KMS-11 (cell line): ENCODE results near the gene DNAAF9.
"Not testable (repeated sequence)": the region's sequence is repeated elsewhere in the genome, so short reads cannot be mapped to it uniquely, and the experiment has no call there.

Experiments used
- H2AFZ ChIP-seq: fragments of 200-600 bp; sonication (generic); 2 replicates; pipeline ENCODE4 v1.6.1; 2016; ENCODE audit warnings: antibody characterized with exemption, mixed run types, low read depth
- H3K27ac ChIP-seq: fragments of 200-600 bp; sonication (generic); 2 replicates; pipeline ENCODE4 v1.6.1; 2016; ENCODE audit warnings: mild to moderate bottlenecking, mixed run types
- H3K27me3 ChIP-seq: fragments of 200-600 bp; sonication (generic); 2 replicates; pipeline ENCODE4 v1.6.1; 2017; ENCODE audit warnings: mild to moderate bottlenecking, low read depth, mixed run types, moderate library complexity; ENCODE audit not compliant: insufficient read depth
- H3K36me3 ChIP-seq: fragments of 200-600 bp; sonication (generic); 2 replicates; pipeline ENCODE4 v1.6.1; 2017; ENCODE audit warnings: mild to moderate bottlenecking, mixed run types; ENCODE audit not compliant: insufficient read depth
- H3K4me1 ChIP-seq: fragments of 200-600 bp; sonication (generic); 2 replicates; pipeline ENCODE4 v1.6.1; 2016; ENCODE audit warnings: mild to moderate bottlenecking, low read depth, mixed run types; ENCODE audit not compliant: poor library complexity, severe bottlenecking
- H3K4me2 ChIP-seq: fragments of 200-600 bp; sonication (generic); 2 replicates; pipeline ENCODE4 v1.7.0; 2016; ENCODE audit warnings: mild to moderate bottlenecking, mixed run types
- H3K4me3 ChIP-seq: fragments of 200-600 bp; sonication (generic); IDR thresholded peaks from 2 replicates; pipeline ENCODE4 v1.6.1; 2017; ENCODE audit warnings: low read depth, low read length, mixed read lengths; ENCODE audit not compliant: insufficient read depth
- H3K79me2 ChIP-seq: fragments of 200-600 bp; sonication (generic); 2 replicates; pipeline ENCODE4 v1.6.1; 2016; ENCODE audit warnings: low read depth, mixed run types; ENCODE audit not compliant: insufficient read depth
- H3K9ac ChIP-seq: fragments of 200-600 bp; sonication (generic); 2 replicates; pipeline ENCODE4 v1.6.1; 2016; ENCODE audit warnings: mild to moderate bottlenecking, mixed run types
- H4K20me1 ChIP-seq: fragments of 200-600 bp; sonication (generic); 2 replicates; pipeline ENCODE4 v1.6.1; 2016; ENCODE audit warnings: mild to moderate bottlenecking, mixed run types; ENCODE audit not compliant: insufficient read depth
- CTCF ChIP-seq: fragments of 200-600 bp; sonication (generic); conservative IDR thresholded peaks from 2 replicates; pipeline ENCODE4 v1.6.1; 2017; ENCODE audit warnings: low read depth, mild to moderate bottlenecking, antibody characterized with exemption, low read length, moderate library complexity, mixed read lengths

The DNAAF9 gene

GRCh38 chr20:3420211-3420707 lies 12.8 kb upstream of the DNAAF9 start:
- Histone ChIP-seq H3K4me2 (peak overlapping the region; percentile 46), H3K27ac (peak overlapping the region; percentile 65; the same call in 1 of the 2 replicates), H3K27me3 (no peaks in the 10 kb centered on the region), H3K79me2 (no peaks in the 10 kb centered on the region), H3K4me1 (peaks cover 15% of the 10 kb centered on the region), H3K4me3 (no peak overlapping the region), H4K20me1 (no peaks in the 10 kb centered on the region), H3K36me3 (no peaks in the 10 kb centered on the region), H2AFZ (peak overlapping the region; percentile 94), H3K9ac (peak overlapping the region; percentile 24; the same call in 1 of the 2 replicates)
- TF ChIP-seq CTCF: no peak

GRCh38 chr20:3418161-3418560 lies 10.7 kb upstream of the DNAAF9 start:
- H3K4me3 ChIP-seq, H2AFZ ChIP-seq, H3K9ac ChIP-seq, H3K4me2 ChIP-seq, H3K79me2 ChIP-seq, H4K20me1 ChIP-seq, H3K27me3 ChIP-seq, H3K36me3 ChIP-seq, H3K27ac ChIP-seq: not testable (repeated sequence)
- H3K4me1 ChIP-seq: peaks cover 15% of the 10 kb centered on the region

GRCh38 chr20:3414122-3414521 lies 6.7 kb upstream of the DNAAF9 start:
- Histone ChIP-seq H3K79me2 (no peaks in the 10 kb centered on the region), H2AFZ (no peak overlapping the region), H3K4me1 (no peaks in the 10 kb centered on the region), H3K36me3 (no peaks in the 10 kb centered on the region), H4K20me1 (no peaks in the 10 kb centered on the region), H3K9ac (no peak overlapping the region), H3K4me3 (no peak overlapping the region), H3K27me3 (no peaks in the 10 kb centered on the region), H3K27ac (no peak overlapping the region), H3K4me2 (no peak overlapping the region)
- no peak for TF ChIP-seq CTCF

- H3K4me1 ChIP-seq: no peaks in the 10 kb centered on the region
- no peak overlapping the region for H3K4me3 ChIP-seq
- H4K20me1 ChIP-seq: no peaks in the 10 kb centered on the region
- H3K9ac ChIP-seq: no peak overlapping the region
- no peak overlapping the region for H2AFZ ChIP-seq
- H3K79me2 ChIP-seq: no peaks in the 10 kb centered on the region
- no peaks in the 10 kb centered on the region for H3K36me3 ChIP-seq
- no peak overlapping the region for H3K4me2 ChIP-seq
- no peak overlapping the region for H3K27ac ChIP-seq
- TF ChIP-seq CTCF: no peak
- no peaks in the 10 kb centered on the region for H3K27me3 ChIP-seq
These were observed 6.0 kb upstream of the DNAAF9 start for GRCh38 chr20:3413393-3413889.

GRCh38 chr20:3412600-3413392 lies 5.3 kb upstream of the DNAAF9 start:
- no peak overlapping the region for H3K9ac ChIP-seq
- no peaks in the 10 kb centered on the region for H4K20me1 ChIP-seq
- H3K27ac ChIP-seq: no peak overlapping the region
- no peak overlapping the region for H3K4me2 ChIP-seq
- no peaks in the 10 kb centered on the region for H3K79me2 ChIP-seq
- H3K4me3 ChIP-seq: no peak overlapping the region
- H3K27me3 ChIP-seq: no peaks in the 10 kb centered on the region
- H2AFZ ChIP-seq: no peak overlapping the region
- no peaks in the 10 kb centered on the region for H3K4me1 ChIP-seq
- H3K36me3 ChIP-seq: no peaks in the 10 kb centered on the region
- no peak for TF ChIP-seq CTCF
